Measurements from ENCODE around the gene SV2B. TPM values are rescaled to one million over a fixed set of nuclear protein-coding genes. Genes with fewer than 3 reads are reported as not detected.

SV2B gene
- polyA plus RNA-seq, 4 donors: 0.25 to 2.0 TPM; not detected in 2

- WGBS, 3 donors: 19 to 52% (median 33%) methylated on average over 5 of the region's 5 CpGs
Observed at GRCh38 chr15:91196768-91197167, 96.7 kb downstream of the SV2B start.

GRCh38 chr15:91199511-91199910 lies 99.5 kb downstream of the SV2B start:
- H3K4me3 ChIP-seq (ENCODE audit: low read depth in 1 of 3, low read length in 3 of 3): no peak overlapping the region
- no peak for DNase-seq
- 79 to 89% (median 84%) methylated on average over 7 of the region's 7 CpGs for WGBS, 3 donors
- peaks cover 0 to 3% (median 2%) of the 10 kb centered on the region in 3 donors for H3K27me3 ChIP-seq (ENCODE audit: control insufficient read depth in 3 of 3, insufficient read depth in 3 of 3, low read length in 3 of 3)
- H3K36me3 ChIP-seq (ENCODE audit: control insufficient read depth in 3 of 3, insufficient read depth in 2 of 3, low read depth in 1 of 3, low read length in 3 of 3): no peaks in the 10 kb centered on the region
- no peak overlapping the region for H3K27ac ChIP-seq (ENCODE audit: low read depth in 1 of 3, low read length in 2 of 3)
- no peaks in the 10 kb centered on the region for H3K9me3 ChIP-seq (ENCODE audit: control insufficient read depth in 2 of 2, insufficient read depth in 1 of 2, low read depth in 1 of 2, low read length in 1 of 2)
- no peak for FAIRE-seq
- H3K4me1 ChIP-seq (ENCODE audit: control insufficient read depth in 3 of 3, insufficient read depth in 2 of 3, low read depth in 1 of 3, low read length in 2 of 3): no peaks in the 10 kb centered on the region

More at GRCh38 chr15:91196768-91197167, 96.7 kb downstream of the SV2B start:
- Histone ChIP-seq H3K4me3 (ENCODE audit: low read depth in 1 of 3, low read length in 3 of 3) (no peak overlapping the region), H3K36me3 (ENCODE audit: control insufficient read depth in 3 of 3, insufficient read depth in 2 of 3, low read depth in 1 of 3, low read length in 3 of 3) (no peaks in the 10 kb centered on the region), H3K4me1 (ENCODE audit: control insufficient read depth in 3 of 3, insufficient read depth in 2 of 3, low read depth in 1 of 3, low read length in 2 of 3) (no peaks in the 10 kb centered on the region), H3K9me3 (ENCODE audit: control insufficient read depth in 2 of 2, insufficient read depth in 1 of 2, low read depth in 1 of 2, low read length in 1 of 2) (no peaks in the 10 kb centered on the region), H3K27ac (ENCODE audit: low read depth in 1 of 3, low read length in 2 of 3) (no peak overlapping the region), H3K27me3 (ENCODE audit: control insufficient read depth in 3 of 3, insufficient read depth in 3 of 3, low read length in 3 of 3) (peaks cover 0 to 3% (median 2%) of the 10 kb centered on the region in 3 donors)
- FAIRE-seq (no peak), DNase-seq (no peak)

- WGBS, 3 donors: 78 to 79% (median 78%) methylated on average over 5 of the region's 5 CpGs
- Histone ChIP-seq H3K9me3 (ENCODE audit: control insufficient read depth in 2 of 2, insufficient read depth in 1 of 2, low read depth in 1 of 2, low read length in 1 of 2) (no peaks in the 10 kb centered on the region), H3K4me3 (ENCODE audit: low read depth in 1 of 3, low read length in 3 of 3) (no peak overlapping the region), H3K27ac (ENCODE audit: low read depth in 1 of 3, low read length in 2 of 3) (no peak overlapping the region), H3K4me1 (ENCODE audit: control insufficient read depth in 3 of 3, insufficient read depth in 2 of 3, low read depth in 1 of 3, low read length in 2 of 3) (no peaks in the 10 kb centered on the region), H3K36me3 (ENCODE audit: control insufficient read depth in 3 of 3, insufficient read depth in 2 of 3, low read depth in 1 of 3, low read length in 3 of 3) (no peaks in the 10 kb centered on the region), H3K27me3 (ENCODE audit: control insufficient read depth in 3 of 3, insufficient read depth in 3 of 3, low read length in 3 of 3) (peaks cover 0 to 2% (median 0%) of the 10 kb centered on the region in 3 donors)
- DNase-seq: no peak
- FAIRE-seq: no peak
Observed at GRCh38 chr15:91200101-91200754, 100.2 kb downstream of the SV2B start.

GRCh38 chr15:91202510-91203102 lies 102.5 kb downstream of the SV2B start:
- H3K27ac ChIP-seq (ENCODE audit: low read depth in 1 of 3, low read length in 2 of 3): no peak overlapping the region
- no peaks in the 10 kb centered on the region for H3K9me3 ChIP-seq (ENCODE audit: control insufficient read depth in 2 of 2, insufficient read depth in 1 of 2, low read depth in 1 of 2, low read length in 1 of 2)
- no peak overlapping the region for H3K4me3 ChIP-seq (ENCODE audit: low read depth in 1 of 3, low read length in 3 of 3)
- DNase-seq (no peak), FAIRE-seq (no peak)
- H3K4me1 ChIP-seq (ENCODE audit: control insufficient read depth in 3 of 3, insufficient read depth in 2 of 3, low read depth in 1 of 3, low read length in 2 of 3): no peaks in the 10 kb centered on the region
- peaks cover 0 to 2% (median 0%) of the 10 kb centered on the region in 3 donors for H3K27me3 ChIP-seq (ENCODE audit: control insufficient read depth in 3 of 3, insufficient read depth in 3 of 3, low read length in 3 of 3)
- H3K36me3 ChIP-seq (ENCODE audit: control insufficient read depth in 3 of 3, insufficient read depth in 2 of 3, low read depth in 1 of 3, low read length in 3 of 3): no peaks in the 10 kb centered on the region

GRCh38 chr15:91203619-91204203 lies 103.7 kb downstream of the SV2B start:
- no peak for FAIRE-seq
- Histone ChIP-seq H3K4me3 (ENCODE audit: low read depth in 1 of 3, low read length in 3 of 3) (no peak overlapping the region), H3K27ac (ENCODE audit: low read depth in 1 of 3, low read length in 2 of 3) (no peak overlapping the region), H3K4me1 (ENCODE audit: control insufficient read depth in 3 of 3, insufficient read depth in 2 of 3, low read depth in 1 of 3, low read length in 2 of 3) (no peaks in the 10 kb centered on the region), H3K36me3 (ENCODE audit: control insufficient read depth in 3 of 3, insufficient read depth in 2 of 3, low read depth in 1 of 3, low read length in 3 of 3) (no peaks in the 10 kb centered on the region), H3K9me3 (ENCODE audit: control insufficient read depth in 2 of 2, insufficient read depth in 1 of 2, low read depth in 1 of 2, low read length in 1 of 2) (no peaks in the 10 kb centered on the region), H3K27me3 (ENCODE audit: control insufficient read depth in 3 of 3, insufficient read depth in 3 of 3, low read length in 3 of 3) (peaks cover 0 to 2% (median 0%) of the 10 kb centered on the region in 3 donors)
- WGBS, 3 donors: 61 to 68% (median 63%) methylated on average over 7 of the region's 7 CpGs
- no peak for DNase-seq

- Histone ChIP-seq H3K4me1 (ENCODE audit: control insufficient read depth in 3 of 3, insufficient read depth in 2 of 3, low read depth in 1 of 3, low read length in 2 of 3) (no peaks in the 10 kb centered on the region), H3K27me3 (ENCODE audit: control insufficient read depth in 3 of 3, insufficient read depth in 3 of 3, low read length in 3 of 3) (no peaks in the 10 kb centered on the region), H3K36me3 (ENCODE audit: control insufficient read depth in 3 of 3, insufficient read depth in 2 of 3, low read depth in 1 of 3, low read length in 3 of 3) (no peaks in the 10 kb centered on the region), H3K9me3 (ENCODE audit: control insufficient read depth in 2 of 2, insufficient read depth in 1 of 2, low read depth in 1 of 2, low read length in 1 of 2) (no peaks in the 10 kb centered on the region), H3K4me3 (ENCODE audit: low read depth in 1 of 3, low read length in 3 of 3) (no peak overlapping the region), H3K27ac (ENCODE audit: low read depth in 1 of 3, low read length in 2 of 3) (no peak overlapping the region)
- 63 to 85% (median 67%) methylated on average over 1 of the region's 1 CpG for WGBS, 3 donors
- FAIRE-seq (no peak), DNase-seq (no peak)
Observed at GRCh38 chr15:91208371-91208770, 108.3 kb downstream of the SV2B start.

- 52 to 58% (median 55%) methylated on average over 4 of the region's 4 CpGs for WGBS, 3 donors
- no peak for FAIRE-seq
Observed at GRCh38 chr15:91209318-91209717, 109.3 kb downstream of the SV2B start.

GRCh38 chr15:91209726-91210125 lies 109.7 kb downstream of the SV2B start:
- no peaks in the 10 kb centered on the region for H3K4me1 ChIP-seq (ENCODE audit: control insufficient read depth in 3 of 3, insufficient read depth in 2 of 3, low read depth in 1 of 3, low read length in 2 of 3)
- H3K36me3 ChIP-seq (ENCODE audit: control insufficient read depth in 3 of 3, insufficient read depth in 2 of 3, low read depth in 1 of 3, low read length in 3 of 3): no peaks in the 10 kb centered on the region
- FAIRE-seq (no peak), DNase-seq (no peak)
- no peaks in the 10 kb centered on the region for H3K27me3 ChIP-seq (ENCODE audit: control insufficient read depth in 3 of 3, insufficient read depth in 3 of 3, low read length in 3 of 3)
- no peak overlapping the region for H3K27ac ChIP-seq (ENCODE audit: low read depth in 1 of 3, low read length in 2 of 3)
- no peaks in the 10 kb centered on the region for H3K9me3 ChIP-seq (ENCODE audit: control insufficient read depth in 2 of 2, insufficient read depth in 1 of 2, low read depth in 1 of 2, low read length in 1 of 2)
- no peak overlapping the region for H3K4me3 ChIP-seq (ENCODE audit: low read depth in 1 of 3, low read length in 3 of 3)
- WGBS, 3 donors: 24 to 48% (median 31%) methylated on average over 3 of the region's 3 CpGs

More at GRCh38 chr15:91209318-91209717, 109.3 kb downstream of the SV2B start:
- H3K27me3 ChIP-seq (ENCODE audit: control insufficient read depth in 3 of 3, insufficient read depth in 3 of 3, low read length in 3 of 3): no peaks in the 10 kb centered on the region
- H3K4me1 ChIP-seq (ENCODE audit: control insufficient read depth in 3 of 3, insufficient read depth in 2 of 3, low read depth in 1 of 3, low read length in 2 of 3): no peaks in the 10 kb centered on the region
- no peak for DNase-seq
- no peak overlapping the region for H3K4me3 ChIP-seq (ENCODE audit: low read depth in 1 of 3, low read length in 3 of 3)
- H3K36me3 ChIP-seq (ENCODE audit: control insufficient read depth in 3 of 3, insufficient read depth in 2 of 3, low read depth in 1 of 3, low read length in 3 of 3): no peaks in the 10 kb centered on the region
- H3K9me3 ChIP-seq (ENCODE audit: control insufficient read depth in 2 of 2, insufficient read depth in 1 of 2, low read depth in 1 of 2, low read length in 1 of 2): no peaks in the 10 kb centered on the region
- no peak overlapping the region for H3K27ac ChIP-seq (ENCODE audit: low read depth in 1 of 3, low read length in 2 of 3)

Measured in small intestine (tissue), 7 donors.